ENCODE data around the gene ENPP3.

DNA sequence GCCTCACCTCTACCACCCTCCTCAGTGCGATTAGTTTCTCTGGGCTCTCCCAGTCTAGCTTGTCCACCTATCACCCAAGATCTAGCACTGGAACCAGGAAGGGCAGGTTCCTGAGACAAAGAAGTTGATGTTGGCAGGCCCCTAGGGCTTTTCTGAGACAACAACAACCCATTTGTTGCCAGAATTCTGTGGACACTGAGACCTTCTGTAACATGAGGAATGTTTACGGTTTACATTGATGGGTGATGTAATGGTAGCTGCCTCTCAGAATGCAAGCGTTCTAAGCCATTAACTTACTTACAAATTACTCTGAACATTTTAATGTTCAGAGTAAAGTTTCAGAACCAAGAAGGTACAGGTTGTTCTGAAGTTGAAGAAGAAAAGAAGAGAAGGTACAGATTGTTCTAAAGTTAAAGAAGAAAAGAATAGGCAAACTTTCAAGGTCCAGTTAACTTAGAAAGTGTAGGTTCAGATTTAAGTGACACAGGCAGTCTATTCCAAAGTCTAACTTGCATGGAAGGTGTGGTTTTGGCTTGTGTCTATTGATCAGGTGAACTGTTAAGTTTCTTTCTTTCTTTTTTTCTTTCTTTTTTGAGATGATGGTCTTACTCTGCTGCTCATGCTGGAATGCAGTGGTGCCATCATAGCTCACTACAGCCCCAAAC lies 5.3 kb upstream of the ENPP3 start:
- TF ChIP-seq YY1 (IDR thresholded peaks at IDR 0.05; ENCODE audit: insufficient read depth, insufficient read length) (no peak), ZNF274 (IDR thresholded peaks at IDR 0.05; ENCODE audit: low read depth, low read length) (no peak), SUZ12 (IDR thresholded peaks at IDR 0.05; ENCODE audit: extremely low read depth, insufficient read depth, insufficient read length) (no peak)
